Smooth muscle cell (in vitro differentiated cells): Measurements from ENCODE around the gene APOA1. TPM values are rescaled to one million over a fixed set of nuclear protein-coding genes. Genes with fewer than 3 reads are reported as not detected.

Experiments
- DNase-seq: peaks from one replicate; lab custom pipeline; 2025; ENCODE audit not compliant: unreplicated experiment; lab: John Stamatoyannopoulos, UW
- H2AFZ ChIP-seq: fragments of 200-600 bp; sonication (generic); 2 replicates; pipeline ENCODE4 v1.6.0; 2016; ENCODE audit warnings: antibody characterized with exemption, low read depth, mild to moderate bottlenecking
- H3F3A ChIP-seq: fragments of 200-600 bp; sonication (generic); 2 replicates; pipeline ENCODE4 v1.6.0; 2017; ENCODE audit warnings: antibody characterized with exemption, low read depth
- H3K27ac ChIP-seq: fragments of 200-600 bp; sonication (generic); 2 replicates; pipeline ENCODE4 v1.5.1; 2016; ENCODE audit warnings: low read depth, mild to moderate bottlenecking
- H3K27me3 ChIP-seq: fragments of 200-600 bp; sonication (generic); 2 replicates; pipeline ENCODE4 v1.6.1; 2016; ENCODE audit warnings: low read depth, mild to moderate bottlenecking
- H3K36me3 ChIP-seq: fragments of 200-600 bp; sonication (generic); 2 replicates; pipeline ENCODE4 v1.5.1; 2016; ENCODE audit warnings: low read depth
- H3K4me1 ChIP-seq: fragments of 200-600 bp; sonication (generic); 2 replicates; pipeline ENCODE4 v1.5.1; 2016; ENCODE audit warnings: low read depth
- H3K4me2 ChIP-seq: fragments of 200-600 bp; sonication (generic); 2 replicates; pipeline ENCODE4 v1.6.0; 2016; ENCODE audit warnings: mild to moderate bottlenecking
- H3K4me3 ChIP-seq: fragments of 200-600 bp; sonication (generic); 2 replicates; pipeline ENCODE4 v1.5.1; 2016; ENCODE audit warnings: mild to moderate bottlenecking
- H3K79me2 ChIP-seq: fragments of 200-600 bp; sonication (generic); 2 replicates; pipeline ENCODE4 v1.6.0; 2016; ENCODE audit warnings: low read depth, mild to moderate bottlenecking
- H3K9ac ChIP-seq: fragments of 200-600 bp; sonication (generic); 2 replicates; pipeline ENCODE4 v1.6.0; 2016; ENCODE audit warnings: low read depth
- H3K9me3 ChIP-seq: fragments of 200-600 bp; sonication (generic); replicated peaks from 2 replicates; pipeline ENCODE4 v1.5.1; 2016; ENCODE audit warnings: low read depth
- H4K20me1 ChIP-seq: fragments of 200-600 bp; sonication (generic); 2 replicates; pipeline ENCODE4 v1.6.0; 2016; ENCODE audit warnings: low read depth
- CTCF ChIP-seq: fragments of 200-600 bp; sonication (generic); IDR thresholded peaks from 2 replicates; pipeline ENCODE4 v1.5.1; 2017; ENCODE audit warnings: borderline replicate concordance, mild to moderate bottlenecking, antibody characterized with exemption; ENCODE audit not compliant: insufficient read depth, poor library complexity, severe bottlenecking
- WGBS: methylation state at CpG from one replicate; pipeline ENCODE4 v1.1.7; 2016; ENCODE audit warnings: low lambda C conversion rate; 5-methylcytosine and 5-hydroxymethylcytosine counted together
- polyA plus RNA-seq: library from polyadenylated mRNA; unstranded; fragments of >200 nt; fragmentation: Nextera tagmentation; extraction: Ambion mirVana; gene quantifications from 2 replicates; pipeline ENCODE4 v1.2.1, GENCODE V29; 2016
- total RNA-seq: library from RNA; depleted of rRNA; stranded (reverse); fragments of >200 nt; gene quantifications from 2 replicates; pipeline ENCODE4 v1.2.3, GENCODE V29; 2014

Gene APOA1
- total and polyA plus RNA-seq, 2 experiments from 2014 or later, result 2.5 to 3.2 TPM

GRCh38 chr11:116788534-116788933 lies 48.9 kb downstream of the APOA1 start:
- Histone ChIP-seq H3K9ac (peak overlapping the region; percentile 91), H3K9me3 (no peaks in the 10 kb centered on the region), H3K4me3 (peak overlapping the region; percentile 92), H3K79me2 (peaks cover 13% of the 10 kb centered on the region), H3K27me3 (no peaks in the 10 kb centered on the region), H3F3A (no peaks in the 10 kb centered on the region), H3K4me2 (peak overlapping the region; percentile 98), H3K27ac (peak overlapping the region; percentile 71), H3K36me3 (no peaks in the 10 kb centered on the region), H3K4me1 (peaks cover 12% of the 10 kb centered on the region), H4K20me1 (no peaks in the 10 kb centered on the region), H2AFZ (peak overlapping the region; percentile 95)
- 82% methylated on average over 4 of the region's 4 CpGs for WGBS
- DNase-seq, result no peak
- no peak for TF ChIP-seq CTCF

GRCh38 chr11:116787786-116788486 lies 49.5 kb downstream of the APOA1 start, which contains the start of gene ZPR1:
ZPR1 (minus strand) TSS chr11:116788023; CDS start chr11:116787990, 33 bp downstream.
- no peaks in the 10 kb centered on the region for H3K9me3 ChIP-seq
- WGBS, result 2% methylated on average over 48 of the region's 56 CpGs
- peak within 1 kb of the TSS; percentile 71 for H3K27ac ChIP-seq
- H3K36me3 ChIP-seq, result peaks cover under 1% of the 10 kb centered on the region
- H3K27me3 ChIP-seq, result no peaks in the 10 kb centered on the region
- peak within 1 kb of the TSS; percentile 92 for H3K4me3 ChIP-seq
- H3K4me2 ChIP-seq, result peak within 1 kb of the TSS; percentile 98
- DNase-seq, result peak; percentile 37
- H3K9ac ChIP-seq, result peak within 1 kb of the TSS; percentile 91
- no peak for TF ChIP-seq CTCF
- peaks cover 12% of the 10 kb centered on the region for H3K4me1 ChIP-seq
- no peaks in the 10 kb centered on the region for H3F3A ChIP-seq
- H2AFZ ChIP-seq, result peak within 1 kb of the TSS; percentile 95
- H3K79me2 ChIP-seq, result peaks cover 13% of the 10 kb centered on the region
- H4K20me1 ChIP-seq, result no peaks in the 10 kb centered on the region

GRCh38 chr11:116787436-116787785 lies 50.0 kb downstream of the APOA1 start:
- 1% methylated on average over 15 of the region's 15 CpGs for WGBS
- Histone ChIP-seq H3K27me3 (no peaks in the 10 kb centered on the region), H3K36me3 (peaks cover 6% of the 10 kb centered on the region), H3K9me3 (no peaks in the 10 kb centered on the region), H3K79me2 (peaks cover 13% of the 10 kb centered on the region), H3F3A (no peaks in the 10 kb centered on the region), H3K4me1 (peaks cover 12% of the 10 kb centered on the region), H3K9ac (peak overlapping the region; percentile 91), H3K27ac (peak overlapping the region; percentile 71), H4K20me1 (no peaks in the 10 kb centered on the region), H2AFZ (peak overlapping the region; percentile 95), H3K4me3 (peak overlapping the region; percentile 92), H3K4me2 (peak overlapping the region; percentile 98)
- no peak for DNase-seq
- TF ChIP-seq CTCF, result no peak

GRCh38 chr11:116786966-116787365 lies 50.5 kb downstream of the APOA1 start:
- no peak overlapping the region for H2AFZ ChIP-seq
- H3K79me2 ChIP-seq, result peaks cover 13% of the 10 kb centered on the region
- peak overlapping the region; percentile 98 for H3K4me2 ChIP-seq
- no peak for DNase-seq
- peak overlapping the region; percentile 92 for H3K4me3 ChIP-seq
- no peaks in the 10 kb centered on the region for H3F3A ChIP-seq
- H3K27ac ChIP-seq, result peak overlapping the region; percentile 71
- H3K36me3 ChIP-seq, result peaks cover 8% of the 10 kb centered on the region
- no peaks in the 10 kb centered on the region for H3K27me3 ChIP-seq
- no peak for TF ChIP-seq CTCF
- 70% methylated on average over 5 of the region's 5 CpGs for WGBS
- H4K20me1 ChIP-seq, result no peaks in the 10 kb centered on the region
- peaks cover 12% of the 10 kb centered on the region for H3K4me1 ChIP-seq
- peak overlapping the region; percentile 91 for H3K9ac ChIP-seq
- no peaks in the 10 kb centered on the region for H3K9me3 ChIP-seq
